Body of pancreas (tissue), 4 donors: Measurements from ENCODE around the gene GTPBP4.

Source experiments
- CTCF ChIP-seq, 7 experiments: fragments of 450-650 bp in 4 of 7; fragments of 200-600 bp in 3 of 7; sonication (generic) in 3 of 7; IDR thresholded peaks; one replicate each; pipeline ENCODE4 v1.5.1; 2016 to 2019; ENCODE audit warnings: antibody characterized with exemption in 7 of 7
- POLR2A ChIP-seq, 3 donors: fragments of 450-650 bp; IDR thresholded peaks; one replicate each; pipeline ENCODE4 v1.6.1; 2016; ENCODE audit warnings: antibody characterized with exemption in 3 of 3, mild to moderate bottlenecking in 2 of 3

GRCh38 chr10:963655-964054 lies 24.6 kb upstream of the GTPBP4 start:
- TF ChIP-seq CTCF (IDR thresholded peaks at IDR 0.05) (no peak), POLR2A (IDR thresholded peaks at IDR 0.05) (no peak)
